Measurements from ENCODE around the gene TBC1D10A.

Gene TBC1D10A

GRCh38 chr22:30244066-30244465 lies 82.7 kb downstream of the TBC1D10A start:
- no peak for DNase-seq

- DNase-seq: no peak
Observed at GRCh38 chr22:30243661-30244060, 83.1 kb downstream of the TBC1D10A start.

Measured in stimulated activated CD4-positive, alpha-beta T cell treated with anti-CD3 and anti-CD28 coated beads, Interleukin-2, amount 100 ng/mL, for 48 hours (primary cell).